Fibroblast of pulmonary artery (primary cell): Measurements from ENCODE around the gene MARCHF9.

Experiments used
- DNase-seq: peaks from one replicate; pipeline ENCODE4 v3.0.0-alpha.2; 2010; ENCODE audit warnings: low read depth
- H3K4me3 ChIP-seq: replicated peaks from 2 replicates; pipeline ENCODE4 v1.5.1; 2011; ENCODE audit warnings: low read depth, mild to moderate bottlenecking, control low read depth, low read length, moderate library complexity
- TF ChIP-seq, protein P1 (sequence below): IDR thresholded peaks from 2 replicates; pipeline ENCODE4 v1.5.1; 2011; ENCODE audit warnings: mild to moderate bottlenecking, control low read depth, low read length, inconsistent platforms; ENCODE audit errors: missing control alignments

MARCHF9 gene

DNA sequence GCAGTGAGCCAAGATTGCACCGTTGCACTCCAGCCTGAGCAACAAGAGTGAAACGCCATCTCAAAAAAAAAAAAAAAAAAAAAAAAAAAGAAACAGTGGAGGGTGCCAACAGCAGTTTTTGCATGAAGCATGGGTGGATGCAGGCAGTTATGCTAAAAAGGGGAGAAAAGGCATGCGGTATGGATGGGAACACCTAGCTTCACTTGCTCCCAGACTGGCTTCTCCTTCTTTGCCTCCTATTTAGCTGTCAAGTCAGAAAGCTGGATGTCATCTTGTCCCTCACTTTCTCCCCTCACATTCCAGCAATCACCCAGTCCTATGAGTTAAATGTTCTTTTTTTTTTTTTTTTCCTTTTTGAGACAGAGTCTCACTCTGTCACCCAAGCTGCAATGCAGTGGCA lies 20.1 kb downstream of the MARCHF9 start:
- H3K4me3 ChIP-seq: no peak overlapping the region
- DNase-seq: no peak
- TF ChIP-seq, protein P1, sequence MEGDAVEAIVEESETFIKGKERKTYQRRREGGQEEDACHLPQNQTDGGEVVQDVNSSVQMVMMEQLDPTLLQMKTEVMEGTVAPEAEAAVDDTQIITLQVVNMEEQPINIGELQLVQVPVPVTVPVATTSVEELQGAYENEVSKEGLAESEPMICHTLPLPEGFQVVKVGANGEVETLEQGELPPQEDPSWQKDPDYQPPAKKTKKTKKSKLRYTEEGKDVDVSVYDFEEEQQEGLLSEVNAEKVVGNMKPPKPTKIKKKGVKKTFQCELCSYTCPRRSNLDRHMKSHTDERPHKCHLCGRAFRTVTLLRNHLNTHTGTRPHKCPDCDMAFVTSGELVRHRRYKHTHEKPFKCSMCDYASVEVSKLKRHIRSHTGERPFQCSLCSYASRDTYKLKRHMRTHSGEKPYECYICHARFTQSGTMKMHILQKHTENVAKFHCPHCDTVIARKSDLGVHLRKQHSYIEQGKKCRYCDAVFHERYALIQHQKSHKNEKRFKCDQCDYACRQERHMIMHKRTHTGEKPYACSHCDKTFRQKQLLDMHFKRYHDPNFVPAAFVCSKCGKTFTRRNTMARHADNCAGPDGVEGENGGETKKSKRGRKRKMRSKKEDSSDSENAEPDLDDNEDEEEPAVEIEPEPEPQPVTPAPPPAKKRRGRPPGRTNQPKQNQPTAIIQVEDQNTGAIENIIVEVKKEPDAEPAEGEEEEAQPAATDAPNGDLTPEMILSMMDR: no peak

DNA sequence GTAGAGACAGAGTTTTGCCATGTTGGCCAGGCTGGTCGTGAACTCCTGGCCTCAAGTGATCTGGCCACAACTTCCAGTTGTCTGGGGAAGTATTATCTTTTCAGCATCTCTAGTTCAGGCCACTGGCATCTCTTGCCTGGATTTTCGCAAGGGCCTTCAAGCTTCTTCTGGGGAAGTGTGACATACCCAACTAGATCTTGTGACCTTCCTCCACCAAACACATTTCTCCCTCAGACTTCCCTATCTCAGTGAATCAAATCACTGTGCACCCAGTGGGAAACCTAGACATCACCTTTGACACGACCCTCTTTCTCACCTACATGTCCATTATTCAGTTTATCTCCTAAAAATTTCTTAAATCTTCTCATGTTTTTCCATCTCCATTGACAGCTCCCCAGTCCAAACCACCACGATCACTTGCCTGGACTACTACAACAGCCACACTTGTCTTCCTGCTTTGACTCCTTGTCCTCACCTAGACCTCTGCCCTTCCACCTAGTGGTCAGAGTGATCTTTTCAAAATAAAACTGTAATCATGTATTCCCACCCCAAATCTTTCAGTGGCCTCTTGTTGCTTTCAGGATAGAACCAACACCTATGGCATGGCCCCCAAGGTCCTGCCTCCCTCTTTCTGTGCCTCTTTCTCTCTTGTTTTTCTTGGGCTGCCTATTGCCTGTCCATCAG lies 20.8 kb downstream of the MARCHF9 start:
- DNase-seq: no peak
- H3K4me3 ChIP-seq: no peak overlapping the region
- TF ChIP-seq, protein P1: no peak

DNA sequence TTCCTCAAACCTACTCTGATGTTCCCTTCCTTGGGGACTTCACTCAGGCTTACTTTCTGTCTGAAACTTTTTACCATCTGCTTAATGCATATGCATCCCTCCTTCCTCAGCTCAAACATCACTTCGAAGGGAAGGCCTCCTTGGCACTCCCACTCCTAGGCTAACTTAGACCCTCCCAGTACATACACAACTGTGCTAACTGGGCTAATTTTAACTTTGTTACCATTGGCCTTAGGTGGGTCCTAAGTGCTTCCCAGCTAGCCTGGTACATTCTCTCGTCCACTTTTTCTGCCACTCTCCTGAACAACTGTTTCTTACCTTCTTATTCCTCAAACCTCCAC lies 21.3 kb downstream of the MARCHF9 start:
- TF ChIP-seq, protein P1: no peak
- DNase-seq: no peak
- no peak overlapping the region for H3K4me3 ChIP-seq

DNA sequence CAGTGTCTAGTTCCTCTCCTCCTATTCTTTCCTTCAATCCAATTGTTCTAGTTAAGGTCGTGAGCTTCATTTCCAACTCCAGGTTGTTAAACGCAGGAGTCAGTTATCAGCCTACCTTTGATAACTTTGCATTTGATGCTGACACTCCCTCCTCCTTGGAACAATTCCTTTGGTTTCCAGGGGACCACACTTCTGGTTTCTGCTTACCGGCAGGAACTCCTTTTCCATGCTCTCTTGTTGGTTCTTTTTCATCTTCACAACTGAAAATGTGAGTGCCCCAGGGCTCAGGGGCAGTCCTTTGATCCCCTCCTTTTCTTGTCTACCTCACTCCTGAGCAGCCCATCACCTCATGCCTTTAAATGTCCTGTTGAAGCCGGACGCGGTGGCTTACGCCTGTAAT lies 22.5 kb downstream of the MARCHF9 start:
- TF ChIP-seq, protein P1: no peak

DNA sequence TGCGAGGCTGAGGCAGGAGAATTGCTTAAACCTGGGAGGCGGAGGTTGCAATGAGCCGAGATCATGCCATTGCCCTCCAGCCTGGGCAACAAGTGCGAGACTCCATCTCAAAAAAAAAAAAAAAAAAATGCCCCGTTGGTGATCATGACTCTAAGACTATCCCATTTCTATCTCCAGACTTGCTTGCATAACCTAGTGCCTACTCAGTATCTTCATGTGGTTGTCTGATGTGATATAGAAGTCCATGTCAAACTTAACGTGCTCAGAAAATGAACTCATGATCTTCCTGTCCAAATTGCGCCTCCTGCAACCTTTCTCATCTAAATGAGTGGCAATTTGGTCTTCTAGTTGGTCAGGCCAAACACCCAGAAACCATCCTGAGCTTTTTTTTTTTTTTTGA lies 23.0 kb downstream of the MARCHF9 start:
- TF ChIP-seq, protein P1: no peak
- no peak for DNase-seq
- H3K4me3 ChIP-seq: no peak overlapping the region

More for the DNA sequence above, 22.5 kb downstream of the MARCHF9 start:
- no peak for DNase-seq
- no peak overlapping the region for H3K4me3 ChIP-seq

DNA sequence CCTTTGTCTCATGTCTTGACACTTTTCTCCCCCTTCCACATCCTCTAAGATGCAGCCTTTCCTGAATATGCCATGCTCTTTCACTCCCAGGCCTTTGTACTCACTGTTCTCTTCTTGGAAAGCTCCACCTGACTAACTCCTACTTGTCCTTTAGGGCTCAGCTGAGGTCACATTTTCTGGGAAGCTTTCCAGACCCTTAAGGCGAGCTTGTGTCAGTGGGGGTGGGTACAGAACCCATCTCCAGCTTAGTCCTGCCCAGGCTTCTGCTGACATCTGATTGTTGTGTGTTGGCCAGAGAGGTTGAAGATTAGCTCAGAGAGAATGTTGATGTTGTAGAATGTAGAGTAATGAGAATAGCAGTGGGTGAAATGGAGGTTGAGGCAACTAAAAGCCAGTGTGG lies 24.8 kb downstream of the MARCHF9 start:
- DNase-seq: peak; percentile 35
- TF ChIP-seq, protein P1: no peak
- no peak overlapping the region for H3K4me3 ChIP-seq

DNA sequence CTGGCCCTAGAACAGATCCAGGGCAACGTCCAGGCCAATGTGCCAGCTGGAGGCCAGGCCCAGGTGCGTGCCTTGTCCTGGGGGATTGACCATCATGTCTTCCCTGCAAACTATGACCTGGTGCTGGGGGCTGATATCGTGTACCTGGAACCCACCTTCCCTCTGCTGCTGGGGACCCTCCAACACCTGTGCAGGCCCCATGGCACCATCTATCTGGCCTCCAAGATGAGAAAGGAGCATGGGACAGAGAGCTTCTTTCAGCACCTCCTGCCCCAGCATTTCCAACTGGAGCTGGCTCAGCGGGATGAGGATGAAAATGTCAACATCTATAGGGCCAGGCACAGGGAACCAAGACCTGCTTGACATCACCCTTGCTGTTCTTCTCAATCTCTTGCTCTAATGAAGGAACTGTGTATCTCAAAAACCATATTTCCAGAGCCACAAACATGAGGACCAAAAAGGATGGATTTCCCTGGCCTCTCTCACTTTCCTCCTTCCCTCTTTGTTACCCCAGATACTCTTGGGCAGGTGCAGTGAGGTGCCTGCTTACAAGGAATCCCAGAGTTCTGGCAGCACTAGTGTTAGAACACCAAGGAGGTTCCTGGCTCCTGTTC lies 25.5 kb downstream of the MARCHF9 start:
- no peak overlapping the region for H3K4me3 ChIP-seq
- TF ChIP-seq, protein P1: no peak
- no peak for DNase-seq
